GM12878 (cell line): ENCODE results near the gene TAS2R39. TPM values are rescaled to one million over a fixed set of nuclear protein-coding genes. Genes with fewer than 3 reads are reported as not detected.

Source experiments
- ATAC-seq: fragments of 200-7000 bp; cut with Tn5 transposase; 3 replicates; pipeline ENCODE4 v1.9.1; 2020; ENCODE audit warnings: mild to moderate bottlenecking, moderate library complexity
- BruUV-seq: library from RNA; stranded (reverse); fragments of 400-500 nt; replicated peaks from 2 replicates; lab custom pipeline; 2021; lab: Mats Ljungman, UMichigan
- CTCF ChIA-PET: fragments of 300-600 bp; sonication (Branson Sonifier 250); formaldehyde crosslinking; extraction: SDS; loops from one replicate; lab custom pipeline; 2021; ENCODE audit warnings: inconsistent platforms; lab: Yijun Ruan, JAX
- POLR2A ChIA-PET: fragments of 350-600 bp; formaldehyde crosslinking; extraction: SDS; loops from one replicate; lab custom pipeline; 2021; ENCODE audit warnings: inconsistent platforms; lab: Charles Lee
- RAD21 ChIA-PET: fragments of 300-600 bp; sonication (Branson Sonifier 250); formaldehyde crosslinking; loops from one replicate; lab custom pipeline; 2023; ENCODE audit warnings: antibody characterized with exemption; ENCODE audit not compliant: unreplicated experiment; lab: Charles Lee
- SMC1A ChIA-PET: fragments of 300-600 bp; sonication (Branson Sonifier 250); formaldehyde crosslinking; loops from one replicate; lab custom pipeline; 2023; ENCODE audit not compliant: unreplicated experiment, uncharacterized antibody; lab: Charles Lee
- DNase-seq: peaks from one replicate; pipeline ENCODE4 v3.0.0-alpha.2; 2011; ENCODE audit warnings: low read depth, low spot score
- FAIRE-seq: peaks from 3 replicates; lab custom pipeline; 2011; peaks lifted over from hg19 to GRCh38; lab: Jason Lieb, UNC
- H2AFZ ChIP-seq: 2 replicates; pipeline ENCODE4 v1.6.0; 2011; ENCODE audit warnings: low read depth, low read length, control low read depth; ENCODE audit not compliant: control insufficient read depth
- H3K27ac ChIP-seq: 2 replicates; pipeline ENCODE4 v1.5.1; 2011; ENCODE audit warnings: control low read depth; ENCODE audit not compliant: control insufficient read depth, insufficient read depth
- H3K27me3 ChIP-seq, 2 experiments: replicated peaks in 1 of 2; 2 replicates each; pipeline versions ENCODE4 v1.6.0 to v1.6.1; 2011; ENCODE audit warnings: low read length in 1 of 2; ENCODE audit not compliant: control insufficient read depth in 2 of 2, insufficient read depth in 2 of 2
- H3K36me3 ChIP-seq, 2 experiments: 2 replicates each; pipeline ENCODE4 v1.5.1; 2011; ENCODE audit warnings: low read length in 1 of 2; ENCODE audit not compliant: control insufficient read depth in 2 of 2, insufficient read depth in 2 of 2
- H3K4me1 ChIP-seq: 2 replicates; pipeline ENCODE4 v1.6.1; 2011; ENCODE audit warnings: mild to moderate bottlenecking, low read length, moderate library complexity, mixed read lengths; ENCODE audit not compliant: control insufficient read depth, insufficient read depth
- H3K4me2 ChIP-seq: 2 replicates; pipeline ENCODE4 v1.6.0; 2011; ENCODE audit warnings: control low read depth; ENCODE audit not compliant: control insufficient read depth, insufficient read depth
- H3K4me3 ChIP-seq: fragments of 200-600 bp; sonication (generic); 2 replicates; pipeline ENCODE4 v1.5.1; 2016
- H3K79me2 ChIP-seq: 2 replicates; pipeline ENCODE4 v1.6.0; 2011; ENCODE audit warnings: low read length; ENCODE audit not compliant: control insufficient read depth, insufficient read depth
- H3K9ac ChIP-seq: 2 replicates; pipeline ENCODE4 v1.8.0; 2011; ENCODE audit warnings: low read length, control low read depth, mixed read lengths; ENCODE audit not compliant: control insufficient read depth, insufficient read depth
- H3K9me3 ChIP-seq: replicated peaks from 3 replicates; pipeline ENCODE4 v1.5.1; 2011; ENCODE audit warnings: mild to moderate bottlenecking, low read length; ENCODE audit not compliant: control insufficient read depth, insufficient read depth
- H4K20me1 ChIP-seq: 2 replicates; pipeline ENCODE4 v1.6.0; 2011; ENCODE audit not compliant: control insufficient read depth, insufficient read depth
- FOXK2 ChIP-seq: fragments of 450-650 bp; IDR thresholded peaks from 2 replicates; pipeline ENCODE4 v1.6.1; 2017; ENCODE audit warnings: mild to moderate bottlenecking, moderate library complexity
- NR2C1 ChIP-seq: fragments of 450-650 bp; IDR thresholded peaks from 2 replicates; pipeline ENCODE4 v1.6.1; 2017; ENCODE audit warnings: antibody characterized with exemption, mild to moderate bottlenecking, moderate library complexity
- NR2F1 ChIP-seq: fragments of 450-650 bp; conservative IDR thresholded peaks from 2 replicates; pipeline ENCODE4 v1.6.1; 2017; ENCODE audit warnings: mild to moderate bottlenecking
- PBX3 ChIP-seq: IDR thresholded peaks from 2 replicates; pipeline ENCODE4 v1.6.1; 2011; ENCODE audit warnings: mild to moderate bottlenecking, low read depth, low read length, moderate library complexity; ENCODE audit not compliant: insufficient replicate concordance
- RELA ChIP-seq: fragments of 450-650 bp; IDR thresholded peaks from 2 replicates; pipeline ENCODE4 v1.8.0; 2014; ENCODE audit warnings: borderline replicate concordance; ENCODE audit not compliant: partially characterized antibody
- SPI1 ChIP-seq: IDR thresholded peaks from 2 replicates; pipeline ENCODE4 v1.6.1; 2011; ENCODE audit warnings: low read depth, mild to moderate bottlenecking, low read length, moderate library complexity, borderline replicate concordance; ENCODE audit not compliant: insufficient read depth
- WGBS: methylation state at CpG from one replicate; pipeline ENCODE4 v1.1.6; 2016; ENCODE audit warnings: low lambda C conversion rate; ENCODE audit not compliant: insufficient replicate concordance, insufficient coverage; ENCODE audit errors: missing lambda C conversion rate; 5-methylcytosine and 5-hydroxymethylcytosine counted together
- in situ Hi-C: fragments of 300-500 bp; cut with MboI; formaldehyde crosslinking; loops from 9 replicates; pipeline ENCODE4 v1.14.3; 2018; ENCODE audit warnings: mixed read lengths
- intact Hi-C: fragments of 100-400 bp; cut with micrococcal nuclease; formaldehyde crosslinking; loops from one replicate; pipeline ENCODE4 v1.14.2; 2022; ENCODE audit not compliant: unreplicated experiment
- polyA plus RNA-seq, 11 experiments: library from polyadenylated mRNA; depleted of rRNA in 4 of 11; unstranded in 6 of 11; stranded (reverse) in 5 of 11; fragments of >200 nt; fragmentation: Nextera tagmentation in 4 of 11; fragmentation: Illumina TruSeq in 1 of 11; extraction: Ambion mirVana in 4 of 11; extraction: Trizol in 1 of 11; gene quantifications; 1 replicate in 1 of 11; 2 replicates in 10 of 11; pipeline versions ENCODE4 v1.2.1 to v1.2.3, GENCODE V29; 2011 to 2016; ENCODE audit warnings: inconsistent platforms in 2 of 11, missing spikeins in 2 of 11, low read depth in 1 of 11
- total RNA-seq, 4 experiments: library from RNA; depleted of rRNA in 3 of 4; stranded (reverse); fragments of >200 nt in 3 of 4; fragmentation: Illumina TruSeq in 1 of 4; extraction: Trizol in 1 of 4; gene quantifications; 2 replicates each; pipeline versions ENCODE4 v1.2.1 to v1.2.3, GENCODE V29; 2013 to 2021

The TAS2R39 gene
- total and polyA plus RNA-seq, 10 of the 15 experiments (the other 5 are each of a cell fraction or from before 2014, with no cell fraction given), result not detected

DNA sequence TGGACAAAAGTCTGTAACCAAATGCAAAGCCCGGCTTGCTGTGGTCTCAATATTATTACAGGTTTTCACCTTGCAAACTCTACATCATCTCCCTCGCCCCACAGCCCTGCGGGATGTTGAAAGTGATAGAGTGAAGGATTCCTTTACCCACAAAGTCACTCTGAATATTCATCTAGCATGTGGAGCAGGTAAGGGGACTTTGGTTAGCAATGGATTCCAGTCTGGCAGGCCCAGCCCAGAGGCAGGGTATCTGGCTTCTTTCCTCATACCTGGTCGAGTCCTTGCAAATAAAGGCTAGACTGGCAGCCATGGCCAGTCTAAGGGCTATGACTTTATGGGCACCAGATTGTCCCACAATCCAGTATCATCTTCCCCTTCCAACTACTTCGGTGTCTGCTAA is 41.8 kb downstream of the TAS2R39 start:
- Histone ChIP-seq H4K20me1 (no peaks in the 10 kb centered on the region), H3K79me2 (no peaks in the 10 kb centered on the region), H3K36me3 (no peaks in the 10 kb centered on the region), H3K9ac (no peak overlapping the region), H3K4me1 (no peaks in the 10 kb centered on the region), H3K4me2 (no peak overlapping the region), H3K4me3 (no peak overlapping the region), H3K9me3 (no peaks in the 10 kb centered on the region), H3K27ac (no peak overlapping the region), H2AFZ (no peak overlapping the region), H3K27me3 (peaks cover 0 to 6% of the 10 kb centered on the region in 2 experiments)
- BruUV-seq, result no TSS peak
- ATAC-seq (no peak), DNase-seq (no peak), FAIRE-seq (no peak)
- ChIA-PET CTCF (interaction anchor here (1.6 to 11.5 kb wide), 3 partner anchors 10 to 217 kb away, joined by 6 to 434 read pairs (median 10); no protein-coding TSS in a partner anchor), POLR2A (no interaction called here), SMC1A (no interaction called here), RAD21 (no interaction called here)
- in situ Hi-C loops (no loop called here), intact Hi-C loops (no loop called here)
- WGBS, result 27% methylated on average over 5 of the region's 5 CpGs
- no peak for TF ChIP-seq RELA
- no peak for TF ChIP-seq PBX3
- no peak for TF ChIP-seq NR2C1

- Histone ChIP-seq H3K4me2 (no peak overlapping the region), H3K4me1 (no peaks in the 10 kb centered on the region), H3K36me3 (no peaks in the 10 kb centered on the region), H3K27ac (no peak overlapping the region), H4K20me1 (no peaks in the 10 kb centered on the region), H3K9me3 (no peaks in the 10 kb centered on the region), H3K79me2 (no peaks in the 10 kb centered on the region), H3K9ac (no peak overlapping the region), H3K4me3 (no peak overlapping the region), H2AFZ (no peak overlapping the region), H3K27me3 (peaks cover 0 to 6% of the 10 kb centered on the region in 2 experiments; a peak in 3 of 4 replicates)
- TF ChIP-seq NR2F1 (no peak), SPI1 (no peak), FOXK2 (no peak)
- FAIRE-seq (no peak), DNase-seq (no peak), ATAC-seq (no peak)
- WGBS, result 0% methylated on average over 1 of the region's 1 CpG
- in situ Hi-C loops, result no loop called here
- ChIA-PET POLR2A (no interaction called here), CTCF (interaction anchor here (1.1 to 2.2 kb wide), 2 partner anchors 13 kb away, joined by 3 to 10 read pairs; no protein-coding TSS in a partner anchor), RAD21 (no interaction called here), SMC1A (interaction anchor here (0.7 kb wide), 1 partner anchor 13 kb away, joined by 4 read pairs; no protein-coding TSS in a partner anchor)
- BruUV-seq, result no TSS peak
- intact Hi-C loops, result no loop called here
These were observed 44.6 kb downstream of the TAS2R39 start for GRCh38 chr7:143227806-143228205.
